SJCRH30 (cell line): ENCODE data around the gene NXPH1. TPM values are rescaled to one million over a fixed set of nuclear protein-coding genes. Genes with fewer than 3 reads are reported as not detected.

Experiments used
- DNase-seq, 2 experiments: peaks; one replicate each; pipeline ENCODE4 v3.0.0-alpha.2; 2015 to 2020
- H3K27ac ChIP-seq: fragments of 250-450 bp; sonication (Bioruptor Pico); 2 replicates; pipeline ENCODE4 v1.5.1; 2020; ENCODE audit warnings: mild to moderate bottlenecking, moderate library complexity
- H3K27me3 ChIP-seq: fragments of 250-450 bp; sonication (Bioruptor Pico); 2 replicates; pipeline ENCODE4 v1.5.1; 2020; ENCODE audit warnings: mild to moderate bottlenecking, moderate library complexity
- H3K36me3 ChIP-seq: fragments of 250-450 bp; sonication (Bioruptor Pico); 2 replicates; pipeline ENCODE4 v1.5.1; 2020; ENCODE audit warnings: mild to moderate bottlenecking, moderate library complexity
- H3K4me1 ChIP-seq: fragments of 250-450 bp; sonication (Bioruptor Pico); 2 replicates; pipeline ENCODE4 v1.5.1; 2020; ENCODE audit warnings: mild to moderate bottlenecking, moderate library complexity
- H3K4me3 ChIP-seq: fragments of 250-450 bp; sonication (Bioruptor Pico); 2 replicates; pipeline ENCODE4 v1.5.1; 2020; ENCODE audit warnings: mild to moderate bottlenecking, moderate library complexity
- H3K9me3 ChIP-seq: fragments of 250-450 bp; sonication (Bioruptor Pico); replicated peaks from 2 replicates; pipeline ENCODE4 v1.5.1; 2020; ENCODE audit warnings: mild to moderate bottlenecking, moderate library complexity
- total RNA-seq: library from RNA; depleted of rRNA; stranded (reverse); fragments of >200 nt; shearing (Covaris generic); gene quantifications from 2 replicates; pipeline ENCODE4 v1.2.3, GENCODE V29; 2014; rRNA removed

Gene NXPH1
- not detected in 2 replicates for total RNA-seq

DNA sequence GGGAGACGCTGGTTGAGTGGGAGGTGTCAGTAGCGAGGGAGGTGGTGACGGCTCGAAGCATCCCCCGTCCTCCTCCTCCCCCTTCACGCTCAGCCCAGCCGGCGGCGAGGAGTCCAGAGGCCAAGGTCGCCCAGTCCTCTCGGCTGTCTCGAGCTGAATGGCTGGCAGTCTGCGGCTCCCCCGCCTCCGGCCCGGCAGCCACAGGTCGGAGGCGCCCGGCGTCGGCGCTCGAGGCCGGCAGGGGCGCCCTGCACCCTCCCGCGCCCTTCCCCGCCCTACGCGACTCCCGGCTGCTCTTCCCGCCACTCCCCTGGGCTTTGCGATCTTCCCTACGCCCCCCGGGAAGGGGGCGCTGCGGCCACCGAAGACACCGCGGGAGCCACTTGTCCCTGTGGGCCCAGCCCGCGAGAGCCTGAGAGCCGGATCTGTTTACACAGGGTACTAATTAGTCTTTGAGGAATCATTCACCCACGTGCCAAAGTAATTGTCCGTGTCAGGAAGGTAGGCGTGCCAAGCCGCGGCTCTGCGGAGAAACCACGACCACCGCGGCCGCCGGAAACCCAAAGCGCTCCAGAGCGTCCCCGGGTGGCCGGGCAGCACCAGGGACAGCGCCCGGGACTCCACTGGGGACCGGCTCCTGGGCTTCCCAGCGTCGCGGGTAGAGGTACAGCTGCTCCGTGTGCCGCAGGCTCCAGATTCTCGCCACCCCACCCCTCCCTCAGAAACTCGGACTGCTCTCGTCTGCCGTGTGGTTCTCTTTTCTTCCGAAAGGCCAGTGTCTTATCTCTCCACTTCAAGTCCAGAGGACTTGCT lies at the start of gene NXPH1:
Gene NXPH1, plus strand, starts transcription at position 133 of the 813 bp plus-strand sequence.
- Histone ChIP-seq H3K4me3 (no peak within 1 kb of the TSS), H3K36me3 (no peaks in the 10 kb centered on the region), H3K9me3 (no peaks in the 10 kb centered on the region), H3K27me3 (no peaks in the 10 kb centered on the region), H3K27ac (no peak within 1 kb of the TSS), H3K4me1 (no peaks in the 10 kb centered on the region)
- no peak for DNase-seq

DNA sequence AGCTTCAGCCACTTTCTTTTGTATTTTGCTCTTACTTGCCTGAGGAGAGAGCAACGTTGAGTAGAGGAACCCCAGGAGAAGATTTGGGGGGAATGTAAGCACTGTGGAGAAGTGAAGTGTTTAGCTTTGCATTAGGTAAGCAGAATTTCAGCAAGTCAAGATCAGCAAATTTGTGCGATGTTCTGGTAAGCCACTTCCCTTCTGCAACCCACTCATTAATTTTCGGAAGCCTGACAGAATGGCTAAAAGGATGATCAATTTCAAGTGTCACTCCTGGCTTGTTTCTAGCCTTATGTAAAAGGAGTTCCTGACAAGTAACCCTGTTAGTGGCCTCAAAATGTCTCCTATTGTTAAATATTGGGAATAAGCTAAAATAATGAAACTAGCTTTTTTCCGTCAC lies 48.5 kb upstream of the NXPH1 start:
- Histone ChIP-seq H3K4me3 (no peak overlapping the region), H3K27ac (no peak overlapping the region), H3K9me3 (no peaks in the 10 kb centered on the region), H3K4me1 (no peaks in the 10 kb centered on the region), H3K27me3 (no peaks in the 10 kb centered on the region), H3K36me3 (no peaks in the 10 kb centered on the region)
- DNase-seq = no peak

DNA sequence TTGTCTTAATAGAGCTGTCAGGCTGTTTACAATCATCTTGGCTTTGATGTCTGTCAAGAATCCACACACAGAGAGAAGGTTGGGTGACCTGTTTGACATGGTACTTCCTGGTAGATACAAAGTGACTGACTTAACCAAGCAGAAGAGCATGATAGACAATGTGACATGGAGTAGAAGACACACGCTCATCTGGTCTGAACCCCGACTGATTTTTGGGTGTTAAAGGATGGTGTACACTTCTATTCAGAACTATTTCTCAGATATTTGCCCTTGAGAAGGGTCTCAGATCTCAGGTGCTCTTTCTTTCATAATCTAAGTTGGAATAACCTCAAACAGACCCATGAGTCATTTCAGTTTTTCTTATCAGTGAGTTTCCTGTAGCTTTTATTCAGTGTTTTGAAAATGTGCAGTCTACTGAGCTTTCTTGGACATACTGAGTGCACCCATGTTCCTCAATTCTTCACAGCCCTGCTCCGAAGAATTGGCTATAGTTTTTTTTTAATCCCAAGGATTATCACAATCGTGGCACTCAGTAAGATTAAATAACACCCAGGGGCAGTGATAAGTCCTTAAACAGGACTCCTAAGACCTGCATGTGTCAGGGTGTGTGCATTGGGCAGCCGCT lies 46.4 kb upstream of the NXPH1 start:
- H3K4me1 ChIP-seq = no peaks in the 10 kb centered on the region
- DNase-seq = no peak
- H3K27me3 ChIP-seq = no peaks in the 10 kb centered on the region
- H3K9me3 ChIP-seq = no peaks in the 10 kb centered on the region
- H3K4me3 ChIP-seq = no peak overlapping the region
- no peaks in the 10 kb centered on the region for H3K36me3 ChIP-seq
- no peak overlapping the region for H3K27ac ChIP-seq

DNA sequence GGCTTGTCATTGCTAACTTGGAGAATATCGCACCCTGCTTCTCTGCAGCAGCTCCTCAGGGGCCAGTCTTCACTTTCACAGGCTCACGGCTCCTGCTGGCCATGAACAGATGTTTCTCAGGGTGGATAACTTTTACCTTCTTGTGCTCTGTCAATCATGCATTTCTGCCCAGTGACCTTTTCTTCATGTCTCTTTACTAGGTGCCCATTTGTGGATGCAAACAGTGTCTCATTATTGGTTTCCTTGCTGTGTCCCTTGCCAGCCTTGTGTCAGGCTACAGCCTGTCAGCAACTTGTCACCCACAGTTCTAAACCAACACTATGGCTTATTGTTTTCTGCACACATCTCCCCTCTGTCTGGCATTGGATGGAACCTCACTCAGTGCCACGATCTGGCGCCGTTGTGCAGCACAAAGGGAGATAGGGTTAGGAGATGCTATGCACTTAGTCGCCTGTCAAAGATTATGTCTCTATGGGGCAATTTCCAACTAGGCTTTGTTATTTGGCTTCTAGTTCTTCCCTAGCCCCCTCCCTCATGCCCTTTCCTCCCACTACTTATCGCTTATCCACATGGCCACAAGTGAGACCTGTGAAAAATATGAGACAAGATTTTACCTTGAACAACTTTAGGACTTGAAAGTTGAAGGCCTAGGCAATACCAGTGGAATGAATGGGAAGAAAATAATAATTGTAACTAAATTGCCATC lies 45.7 kb upstream of the NXPH1 start:
- Histone ChIP-seq H3K4me3 (no peak overlapping the region), H3K36me3 (no peaks in the 10 kb centered on the region), H3K9me3 (no peaks in the 10 kb centered on the region), H3K4me1 (no peaks in the 10 kb centered on the region), H3K27ac (no peak overlapping the region), H3K27me3 (no peaks in the 10 kb centered on the region)
- no peak for DNase-seq

DNA sequence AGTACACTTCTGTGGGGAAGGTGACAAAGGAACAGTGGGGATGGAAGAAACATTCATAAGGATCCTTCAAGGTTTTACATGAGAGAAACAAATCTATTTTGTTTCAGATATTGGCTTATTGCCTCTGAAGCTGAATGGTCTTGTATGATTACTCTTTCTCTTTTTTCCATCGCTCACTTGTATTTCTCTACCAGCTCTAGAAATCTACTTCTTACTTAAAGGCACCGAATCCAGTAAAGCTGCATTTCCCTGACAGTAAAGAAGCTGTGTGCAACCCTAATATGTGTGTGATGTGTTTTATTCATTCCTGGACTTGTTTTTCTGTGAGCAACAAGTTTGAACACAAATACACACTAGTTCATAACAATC lies 45.2 kb upstream of the NXPH1 start:
- DNase-seq = no peak
- no peaks in the 10 kb centered on the region for H3K27me3 ChIP-seq
- no peaks in the 10 kb centered on the region for H3K9me3 ChIP-seq
- no peak overlapping the region for H3K4me3 ChIP-seq
- no peaks in the 10 kb centered on the region for H3K4me1 ChIP-seq
- no peak overlapping the region for H3K27ac ChIP-seq
- no peaks in the 10 kb centered on the region for H3K36me3 ChIP-seq

DNA sequence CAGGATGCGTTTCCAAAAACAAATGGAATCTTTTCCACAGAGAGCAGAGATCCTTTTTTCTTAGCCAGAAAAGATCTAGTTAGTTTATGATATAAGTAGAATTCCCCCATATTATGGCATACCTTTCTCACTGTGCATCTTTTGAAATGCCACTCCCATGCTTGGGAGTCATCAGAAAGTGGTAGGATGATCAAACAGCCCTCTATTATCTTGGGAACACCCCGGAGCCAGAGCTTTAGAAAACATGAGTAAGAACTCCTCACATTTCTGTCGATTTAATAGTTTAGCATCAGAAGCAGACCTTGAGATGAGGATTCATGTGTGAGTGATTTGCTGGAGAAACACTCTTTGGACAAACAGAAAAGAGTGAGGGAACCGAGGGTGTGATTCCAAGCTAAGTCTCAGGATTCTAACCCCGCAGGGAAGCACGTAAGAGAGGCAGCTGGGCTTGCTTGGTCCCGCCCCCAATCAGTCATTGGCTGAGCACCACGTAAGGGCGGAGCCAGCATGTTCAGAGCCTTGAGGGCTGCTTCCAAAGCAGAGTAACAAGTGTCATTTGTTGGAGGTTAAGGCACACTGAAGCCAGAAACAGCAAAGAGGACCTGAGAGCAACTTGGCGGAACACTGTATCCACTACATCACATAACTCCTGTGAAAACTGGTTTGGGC lies 43.7 kb upstream of the NXPH1 start:
- peak; percentile 21 to 43 for DNase-seq
- Histone ChIP-seq H3K27ac (no peak overlapping the region), H3K4me1 (no peaks in the 10 kb centered on the region), H3K4me3 (no peak overlapping the region), H3K9me3 (no peaks in the 10 kb centered on the region), H3K27me3 (no peaks in the 10 kb centered on the region), H3K36me3 (no peaks in the 10 kb centered on the region)

DNA sequence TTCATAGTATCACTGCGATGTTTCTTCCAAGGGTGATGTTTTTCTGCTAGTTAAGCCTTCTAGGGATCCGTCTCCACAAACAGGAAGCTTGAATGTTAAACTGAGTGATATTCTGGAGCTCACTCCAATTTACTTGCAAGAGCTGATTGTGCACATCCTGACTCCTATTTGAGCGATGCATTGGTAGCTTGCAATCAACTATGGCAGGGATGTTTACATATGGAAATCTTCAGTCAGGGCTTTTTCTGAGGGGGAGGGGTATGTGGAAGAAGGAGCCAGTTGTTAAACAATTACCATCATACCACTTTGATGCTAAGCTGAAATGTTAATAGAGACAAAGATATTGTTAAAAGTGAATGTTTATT lies 43.2 kb upstream of the NXPH1 start:
- DNase-seq = no peak
- H3K4me1 ChIP-seq = no peaks in the 10 kb centered on the region
- no peaks in the 10 kb centered on the region for H3K27me3 ChIP-seq
- H3K36me3 ChIP-seq = no peaks in the 10 kb centered on the region
- H3K27ac ChIP-seq = no peak overlapping the region
- H3K4me3 ChIP-seq = no peak overlapping the region
- H3K9me3 ChIP-seq = no peaks in the 10 kb centered on the region

DNA sequence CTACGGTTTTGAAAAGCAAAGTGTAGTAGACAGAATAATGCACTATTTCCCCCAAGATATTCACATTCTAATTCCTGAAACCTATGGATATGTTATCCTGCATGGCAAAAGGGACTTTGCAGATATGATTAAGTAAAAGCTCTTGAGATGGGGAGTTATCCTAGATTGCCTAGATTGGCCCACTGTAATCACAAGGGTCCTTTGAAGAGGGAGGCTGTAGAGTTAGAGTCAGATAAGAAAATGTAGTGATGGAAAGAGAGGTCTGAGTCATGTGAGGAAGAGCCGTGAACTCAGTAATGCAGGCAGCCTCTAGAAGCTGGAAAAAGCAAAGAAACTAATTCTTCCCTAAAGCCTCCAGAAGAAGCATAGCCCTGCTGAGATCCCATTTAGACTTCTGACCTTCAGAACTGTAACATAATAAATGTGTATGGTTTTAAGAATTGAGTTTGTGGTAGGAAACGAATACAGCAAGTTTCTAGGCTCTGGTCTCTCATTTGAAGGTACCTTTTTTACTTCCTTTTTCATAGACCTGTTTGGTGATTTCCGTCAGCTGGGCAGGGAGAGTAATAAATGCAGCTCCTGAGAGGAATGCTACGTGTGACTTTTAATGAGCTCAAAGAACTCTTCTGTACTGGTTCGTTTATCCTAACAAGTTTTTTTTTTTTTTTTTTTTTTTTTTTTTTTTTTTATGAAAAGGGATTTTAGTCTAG lies 41.9 kb upstream of the NXPH1 start:
- Histone ChIP-seq H3K4me1 (no peaks in the 10 kb centered on the region), H3K27ac (no peak overlapping the region), H3K36me3 (no peaks in the 10 kb centered on the region), H3K27me3 (no peaks in the 10 kb centered on the region), H3K4me3 (no peak overlapping the region), H3K9me3 (no peaks in the 10 kb centered on the region)
- DNase-seq = no peak

DNA sequence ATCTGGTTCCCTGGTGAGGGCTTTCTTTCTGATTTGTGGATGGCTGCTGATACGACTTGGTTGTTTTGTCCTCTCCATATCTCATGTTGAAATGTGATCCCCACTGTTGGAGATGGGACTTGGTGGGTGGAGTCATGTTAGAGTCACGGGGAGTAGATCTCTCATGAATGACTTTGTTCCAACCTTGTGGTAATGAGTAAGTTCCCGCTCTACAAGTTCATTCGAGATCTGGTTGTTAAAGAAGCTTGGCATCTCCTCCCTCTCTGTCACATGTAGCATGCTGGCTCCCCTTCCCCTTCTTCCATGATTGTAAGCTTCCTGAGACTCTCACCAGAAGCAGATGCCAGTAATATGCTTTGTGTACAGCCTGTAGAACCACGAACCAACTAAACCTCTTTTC lies 37.1 kb upstream of the NXPH1 start:
- Histone ChIP-seq H3K36me3 (no peaks in the 10 kb centered on the region), H3K27me3 (no peaks in the 10 kb centered on the region), H3K27ac (no peak overlapping the region), H3K9me3 (no peaks in the 10 kb centered on the region), H3K4me1 (no peaks in the 10 kb centered on the region), H3K4me3 (no peak overlapping the region)
- DNase-seq = no peak

DNA sequence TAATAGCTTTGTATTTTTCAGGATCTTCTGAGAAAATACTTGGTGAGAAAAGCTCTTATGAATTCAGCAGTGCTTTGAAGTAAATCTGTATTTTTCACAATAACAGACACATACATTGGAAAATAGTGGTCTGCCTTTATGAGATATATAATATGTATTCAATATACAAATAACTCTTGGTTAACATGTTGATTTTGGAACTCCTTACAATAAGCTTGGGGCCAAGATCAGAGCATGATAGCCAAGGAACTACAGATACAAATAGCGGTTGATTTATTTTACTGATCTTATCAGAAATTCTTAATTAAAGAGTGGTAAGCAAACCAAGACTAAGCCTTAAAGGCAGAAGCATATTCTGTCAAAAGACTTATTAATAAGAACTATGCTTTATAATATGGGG lies 24.5 kb upstream of the NXPH1 start:
- no peak overlapping the region for H3K4me3 ChIP-seq
- no peaks in the 10 kb centered on the region for H3K9me3 ChIP-seq
- H3K27ac ChIP-seq = no peak overlapping the region
- H3K36me3 ChIP-seq = no peaks in the 10 kb centered on the region
- H3K4me1 ChIP-seq = no peaks in the 10 kb centered on the region
- H3K27me3 ChIP-seq = no peaks in the 10 kb centered on the region
- DNase-seq = no peak

DNA sequence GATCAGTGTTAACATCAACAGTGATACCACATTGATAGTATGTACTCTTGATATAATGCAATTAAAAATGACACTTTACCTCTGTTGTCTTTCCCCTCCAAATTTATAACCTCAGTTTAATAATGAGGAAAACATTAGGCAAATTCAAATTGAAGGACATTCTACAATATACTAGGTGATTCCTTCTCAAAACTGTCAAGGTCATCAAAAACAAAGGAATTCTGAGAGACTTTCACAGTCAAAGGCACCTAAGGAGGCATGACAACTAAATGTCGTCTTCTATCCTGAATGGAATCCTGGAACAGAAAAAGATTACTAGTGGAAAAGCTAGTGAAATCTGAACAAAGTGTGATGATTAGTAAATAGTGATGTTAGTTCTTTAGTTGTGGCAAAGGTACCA lies 22.3 kb upstream of the NXPH1 start:
- Histone ChIP-seq H3K9me3 (no peaks in the 10 kb centered on the region), H3K27me3 (no peaks in the 10 kb centered on the region), H3K4me1 (no peaks in the 10 kb centered on the region), H3K27ac (no peak overlapping the region), H3K36me3 (no peaks in the 10 kb centered on the region), H3K4me3 (no peak overlapping the region)
- DNase-seq = no peak

DNA sequence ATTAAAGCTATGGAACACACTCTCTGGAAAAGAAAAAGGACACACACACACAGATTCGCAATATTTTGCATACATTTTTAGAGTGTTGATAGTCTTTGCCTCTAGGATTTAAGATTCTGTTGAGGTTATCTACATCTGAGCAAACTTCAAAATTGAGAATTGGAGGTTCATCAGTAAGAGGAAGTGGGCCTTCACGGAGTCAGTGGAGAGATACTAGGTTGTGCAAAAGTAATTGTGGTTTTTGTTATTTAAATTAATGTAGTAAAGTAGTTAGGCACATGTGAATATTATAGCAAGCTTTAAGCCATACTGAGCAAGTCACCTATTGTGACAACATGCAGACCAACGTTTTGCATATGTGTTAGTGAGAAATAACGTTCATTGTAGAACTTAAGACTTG lies 19.8 kb upstream of the NXPH1 start:
- Histone ChIP-seq H3K4me3 (no peak overlapping the region), H3K27ac (no peak overlapping the region), H3K36me3 (no peaks in the 10 kb centered on the region), H3K9me3 (no peaks in the 10 kb centered on the region), H3K27me3 (no peaks in the 10 kb centered on the region), H3K4me1 (no peaks in the 10 kb centered on the region)
- no peak for DNase-seq

DNA sequence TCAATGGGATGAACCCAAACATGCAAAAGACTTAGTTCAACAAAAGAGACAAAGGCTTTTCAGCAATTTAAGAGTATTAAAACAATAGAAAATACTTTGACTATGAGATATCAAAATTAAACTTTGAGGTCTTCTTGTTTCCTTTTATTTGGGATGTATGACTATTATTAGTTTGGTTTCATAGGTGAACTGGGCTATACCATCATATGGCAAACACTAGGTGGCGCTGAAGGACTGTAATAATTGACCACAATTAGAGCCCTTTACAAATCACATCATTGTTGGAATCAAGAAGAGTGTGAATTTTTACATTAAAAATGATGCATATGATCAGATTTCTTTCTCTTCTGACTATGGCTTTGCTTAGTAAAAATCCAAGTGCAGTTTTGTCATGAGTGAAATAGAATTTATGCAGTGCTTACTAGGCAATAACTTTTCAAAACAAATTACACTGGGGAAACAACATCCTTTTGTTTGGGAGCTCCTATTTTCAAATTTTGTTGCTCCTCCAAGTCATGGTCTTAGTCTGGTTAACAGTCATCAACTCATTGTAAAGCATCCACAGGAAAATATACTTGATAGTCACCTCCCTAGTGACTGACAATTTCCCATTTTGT lies 14.7 kb upstream of the NXPH1 start:
- peak; percentile 61 to 88 for DNase-seq
- Histone ChIP-seq H3K4me1 (no peaks in the 10 kb centered on the region), H3K27me3 (no peaks in the 10 kb centered on the region), H3K27ac (no peak overlapping the region), H3K4me3 (no peak overlapping the region), H3K9me3 (no peaks in the 10 kb centered on the region), H3K36me3 (no peaks in the 10 kb centered on the region)

DNA sequence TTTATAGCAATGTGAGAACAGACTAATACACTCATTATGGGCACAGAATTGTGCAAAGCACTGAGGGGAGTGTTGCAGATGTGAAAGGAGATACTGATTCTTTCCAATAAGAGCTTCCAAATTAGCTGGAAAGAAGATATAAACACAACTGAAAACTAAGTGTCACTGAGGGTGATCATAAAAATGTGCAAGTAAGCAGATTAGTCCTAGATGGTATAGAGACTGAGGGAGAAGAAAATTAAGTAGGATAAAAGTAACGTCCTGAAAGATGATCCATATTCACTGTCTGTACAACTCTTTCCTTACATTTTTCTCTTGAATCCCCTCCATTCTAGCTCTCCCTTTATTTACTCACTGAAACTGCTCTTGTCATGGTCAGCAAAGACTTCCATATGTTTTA lies 11.2 kb upstream of the NXPH1 start:
- no peaks in the 10 kb centered on the region for H3K36me3 ChIP-seq
- no peaks in the 10 kb centered on the region for H3K4me1 ChIP-seq
- H3K4me3 ChIP-seq = no peak overlapping the region
- H3K27me3 ChIP-seq = no peaks in the 10 kb centered on the region
- H3K27ac ChIP-seq = no peak overlapping the region
- H3K9me3 ChIP-seq = no peaks in the 10 kb centered on the region
- DNase-seq = no peak
